ENCODE results near the gene ERVFRD-1.
"Not testable (repeated sequence)": the region's sequence is repeated elsewhere in the genome, so short reads cannot be mapped to it uniquely, and the experiment has no call there.

ERVFRD-1 gene

GRCh38 chr6:11087141-11087812 is 24.2 kb downstream of the ERVFRD-1 start:
- not testable (repeated sequence) for DNase-seq (ENCODE audit: low spot score)

DNA sequence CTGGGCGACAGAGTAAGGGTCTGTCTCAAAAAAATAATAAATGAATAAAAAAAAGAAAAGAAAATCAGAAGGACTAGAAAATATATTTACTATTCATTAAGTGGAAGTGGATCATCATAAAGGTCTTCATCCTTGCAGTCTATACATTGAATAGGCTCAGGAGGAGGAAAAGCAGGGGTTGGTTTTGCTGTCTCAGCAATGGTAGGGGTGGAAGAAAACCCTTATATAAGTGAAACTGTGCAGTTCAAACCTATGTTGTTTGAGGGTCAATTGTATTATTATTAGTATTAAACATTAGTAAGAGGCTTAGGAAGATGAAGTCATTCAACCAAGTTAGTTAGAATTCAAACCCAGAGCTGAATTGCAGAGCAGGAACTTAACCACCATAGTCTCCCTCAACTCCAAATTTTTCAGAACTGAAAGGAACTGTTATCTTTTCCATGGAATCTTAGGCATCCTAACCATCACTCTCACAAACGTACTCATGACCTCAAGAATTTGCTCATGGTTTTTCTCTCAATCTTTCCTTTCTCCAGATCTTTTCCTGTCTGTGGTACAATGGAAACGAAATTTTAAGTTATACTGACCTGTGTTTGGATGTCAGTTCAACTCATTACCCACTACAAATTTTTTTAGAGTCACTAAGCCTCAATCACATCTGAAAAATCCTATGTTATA is 25.6 kb downstream of the ERVFRD-1 start:
- no peak for DNase-seq (ENCODE audit: low spot score)

GRCh38 chr6:11083956-11084355 is 27.6 kb downstream of the ERVFRD-1 start:
- DNase-seq (ENCODE audit: low spot score): no peak

- no peak for DNase-seq (ENCODE audit: low spot score)
These were observed 28.0 kb downstream of the ERVFRD-1 start for GRCh38 chr6:11083491-11083890.

DNA sequence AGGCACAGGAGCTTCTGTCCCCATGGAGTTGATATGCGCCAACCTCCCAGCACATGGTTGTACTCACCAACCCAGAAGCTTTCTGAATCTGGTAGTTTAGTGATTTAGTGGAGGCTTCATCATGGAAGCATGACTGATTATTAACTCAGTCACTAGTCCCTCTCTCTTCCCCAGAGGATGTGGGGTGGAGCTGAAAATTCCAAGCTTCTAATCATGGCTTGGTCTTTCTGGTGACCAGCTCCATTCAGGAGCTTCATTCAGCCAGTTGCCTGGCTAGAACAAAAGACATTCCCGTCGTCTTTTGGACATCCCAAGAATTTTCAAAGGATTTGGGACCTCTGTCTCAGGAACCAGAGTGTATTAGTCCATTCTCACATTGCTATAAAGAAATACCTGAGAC is 31.2 kb downstream of the ERVFRD-1 start:
- no peak for DNase-seq (ENCODE audit: low spot score)

DNA sequence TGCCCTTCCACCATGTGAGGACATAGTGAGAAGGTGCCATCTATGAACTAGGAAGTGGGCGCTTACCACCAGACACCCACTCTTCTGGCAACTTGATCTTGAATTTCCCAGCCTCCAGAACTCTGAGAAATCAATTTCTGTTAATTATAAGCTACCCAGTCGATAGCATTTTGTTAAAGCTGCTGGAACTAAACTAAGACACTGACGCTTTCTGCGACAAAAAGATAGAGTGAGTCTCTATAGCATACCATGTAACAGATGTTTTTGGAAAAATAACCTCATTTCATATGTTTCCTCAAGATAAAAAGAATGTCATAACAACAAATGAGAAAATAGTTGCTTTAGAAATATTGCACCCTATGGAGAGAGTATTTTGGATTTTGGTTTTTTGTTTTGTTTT is 33.3 kb downstream of the ERVFRD-1 start:
- DNase-seq (ENCODE audit: low spot score): no peak

- DNase-seq (ENCODE audit: low spot score): no peak
These were observed 35.0 kb downstream of the ERVFRD-1 start for GRCh38 chr6:11076540-11076939.

GRCh38 chr6:11072101-11072500 is 39.4 kb downstream of the ERVFRD-1 start:
- DNase-seq (ENCODE audit: low spot score): no peak

DNA sequence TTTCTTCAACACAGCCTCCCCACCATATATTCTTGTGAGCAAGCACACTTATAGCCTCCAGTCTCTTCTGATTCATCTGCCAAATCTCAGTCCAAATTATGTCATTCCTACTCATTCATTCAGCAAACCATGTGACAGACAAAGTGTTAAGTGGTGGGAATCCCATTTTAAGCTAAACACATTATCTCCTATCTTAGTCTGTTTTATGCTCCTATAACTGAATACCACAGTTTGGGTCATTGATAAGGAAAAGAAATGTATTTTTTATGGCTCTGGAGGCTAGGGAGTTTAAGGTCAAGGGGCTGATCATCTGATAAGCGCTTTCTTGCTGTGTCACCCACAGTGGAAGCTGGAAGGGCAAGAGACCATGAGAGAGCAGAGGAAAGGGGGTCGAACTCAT is 41.8 kb downstream of the ERVFRD-1 start:
- DNase-seq (ENCODE audit: low spot score): no peak

DNA sequence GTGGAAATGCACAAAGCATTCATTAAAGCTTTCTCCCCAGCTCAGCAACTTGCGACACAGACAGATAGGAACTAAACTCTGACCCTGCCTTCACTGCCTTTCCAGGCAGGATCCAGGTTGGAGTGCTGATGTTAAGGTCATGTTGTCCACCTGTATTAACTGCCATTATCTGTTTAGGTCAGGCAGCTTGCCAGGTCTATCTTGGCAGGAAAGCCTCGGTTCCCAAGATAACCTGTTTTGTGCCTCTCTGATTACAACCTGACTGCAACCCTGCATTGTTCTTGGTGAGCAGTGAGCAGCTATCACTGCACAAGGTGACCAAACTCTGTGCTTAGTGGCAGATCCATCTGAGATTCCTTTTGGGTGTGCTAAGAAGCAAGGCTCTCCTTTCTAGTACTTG is 44.2 kb downstream of the ERVFRD-1 start:
- no peak for DNase-seq (ENCODE audit: low spot score)

DNA sequence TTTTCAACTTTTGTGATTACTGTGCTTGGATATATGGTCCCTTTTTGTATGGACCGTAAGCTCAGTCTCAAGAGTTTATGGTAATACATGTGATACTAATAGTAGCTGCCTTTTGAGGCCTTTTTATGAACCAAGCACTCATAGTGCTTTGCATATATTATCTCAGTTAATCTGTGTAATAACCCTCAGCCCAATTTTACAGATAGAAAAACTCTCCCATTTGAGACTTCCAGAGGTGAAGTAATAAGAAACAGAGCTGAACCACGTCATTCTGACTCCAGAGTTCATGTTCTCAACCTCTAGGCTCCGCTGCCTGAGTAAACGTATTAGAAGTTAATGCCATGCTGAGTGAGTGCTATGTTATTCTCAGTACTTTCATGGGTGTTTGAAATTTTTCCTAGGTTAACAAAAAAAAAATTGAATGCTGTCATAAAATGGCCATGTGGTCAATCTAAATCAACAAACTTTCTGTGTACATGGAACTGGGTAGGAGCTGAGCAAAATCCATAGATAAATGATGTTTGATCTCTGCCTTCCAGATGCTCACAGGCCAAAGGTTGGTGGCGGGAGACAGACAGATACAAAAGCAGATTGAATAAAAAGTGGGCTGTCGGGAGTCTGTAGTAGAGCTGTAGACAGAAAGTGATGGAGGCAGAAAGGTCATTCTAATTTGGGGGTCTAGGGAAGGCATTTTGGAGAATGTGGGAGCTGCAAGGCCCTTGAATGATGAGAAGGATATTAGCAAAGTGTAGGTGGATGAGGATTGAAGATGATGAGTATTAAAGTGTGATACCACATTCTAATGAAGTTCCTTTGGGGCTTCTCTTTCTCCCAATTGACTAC is 44.8 kb downstream of the ERVFRD-1 start:
- no peak for DNase-seq (ENCODE audit: low spot score)

- DNase-seq (ENCODE audit: low spot score): no peak
These were observed 45.9 kb downstream of the ERVFRD-1 start for GRCh38 chr6:11065436-11066202.

- no peak for DNase-seq (ENCODE audit: low spot score)
These were observed 46.7 kb downstream of the ERVFRD-1 start for GRCh38 chr6:11064836-11065235.

- DNase-seq (ENCODE audit: low spot score): no peak
These were observed 48.8 kb downstream of the ERVFRD-1 start for GRCh38 chr6:11062715-11063114.

DNA sequence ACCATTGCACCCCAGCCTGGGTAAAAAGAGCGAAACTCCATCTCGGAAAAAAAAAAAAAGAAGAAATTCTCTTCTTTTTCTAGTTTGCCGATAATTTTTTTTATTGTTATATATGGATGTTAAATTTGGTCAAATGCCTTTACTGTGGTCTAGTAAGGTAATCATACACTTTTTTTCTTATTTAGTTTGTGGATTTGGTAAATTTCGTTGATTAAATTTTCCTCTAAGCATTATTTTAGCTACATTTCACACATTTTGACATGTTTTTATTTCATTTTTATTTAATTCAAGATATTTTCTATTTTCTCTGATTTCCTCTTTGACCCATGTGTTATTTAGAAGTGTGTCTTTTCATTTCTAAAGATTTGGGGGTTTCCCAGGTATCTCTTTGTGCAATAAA is 49.4 kb downstream of the ERVFRD-1 start:
- no peak for DNase-seq (ENCODE audit: low spot score)

GRCh38 chr6:11058406-11058805 is 53.1 kb downstream of the ERVFRD-1 start:
- DNase-seq (ENCODE audit: low spot score): no peak

- no peak for DNase-seq (ENCODE audit: low spot score)
These were observed 54.7 kb downstream of the ERVFRD-1 start for GRCh38 chr6:11056871-11057270.

- DNase-seq (ENCODE audit: low spot score): no peak
These were observed 56.3 kb downstream of the ERVFRD-1 start for GRCh38 chr6:11055127-11055627.

GRCh38 chr6:11054722-11055121 is 56.8 kb downstream of the ERVFRD-1 start:
- DNase-seq (ENCODE audit: low spot score): no peak

DNA sequence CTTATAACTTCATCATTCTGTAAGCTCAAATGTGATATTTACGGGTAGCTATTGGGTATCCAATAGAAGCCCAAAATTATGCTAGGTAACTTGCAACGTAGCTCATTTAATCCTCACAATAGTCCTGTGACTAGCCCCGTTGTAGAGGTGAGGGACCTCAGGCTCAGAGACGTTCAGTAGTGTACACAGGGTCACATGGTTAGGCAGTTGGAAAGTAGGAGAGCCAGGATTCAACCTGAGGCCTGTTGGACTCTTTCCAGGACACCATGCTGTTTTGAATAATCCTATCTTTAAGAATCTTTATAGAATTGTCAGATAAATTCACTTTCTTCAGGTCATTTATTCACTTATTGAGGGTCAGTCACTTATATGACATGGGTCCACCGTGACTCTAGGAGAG is 58.2 kb downstream of the ERVFRD-1 start:
- DNase-seq (ENCODE audit: low spot score): no peak
